Right ventricle myocardium inferior (tissue), 1 donor: ENCODE results near the gene CYFIP2. TPM values are rescaled to one million over a fixed set of nuclear protein-coding genes. Genes with fewer than 3 reads are reported as not detected.
A peak's percentile ranks its signal among the peaks of the same experiment; 100 is the strongest.

Experiments
- ATAC-seq: fragments of 200-7000 bp; cut with Tn5 transposase; one replicate; pipeline ENCODE4 v1.9.1; 2020; ENCODE audit warnings: mild to moderate bottlenecking, moderate library complexity
- DNase-seq: peaks from one replicate; pipeline ENCODE4 v3.0.0; 2021; ENCODE audit errors: missing footprints
- intact Hi-C: fragments of 100-400 bp; cut with DNase I; formaldehyde crosslinking; loops from one replicate; pipeline ENCODE4 v1.11.0; 2022
- total RNA-seq: library from RNA; stranded (reverse); fragmentation: NEBNext Ultra II Directional; extraction: Animal tissue kit (Norgen Biotek cat#: 25700); gene quantifications from one replicate; pipeline ENCODE4 v1.2.1, GENCODE V29; 2021
- donor health status: DM: no; HTN: yes; CAD: no; lungs with severe emphysema.

The CYFIP2 gene
- total RNA-seq, 1 donor from 2014 or later, result 29.6 TPM

- ATAC-seq (peak; percentile 61), DNase-seq (no peak)
- intact Hi-C loops, result no loop called here
Observed at GRCh38 chr5:157366741-157367674, 101.1 kb downstream of the CYFIP2 start.

DNA sequence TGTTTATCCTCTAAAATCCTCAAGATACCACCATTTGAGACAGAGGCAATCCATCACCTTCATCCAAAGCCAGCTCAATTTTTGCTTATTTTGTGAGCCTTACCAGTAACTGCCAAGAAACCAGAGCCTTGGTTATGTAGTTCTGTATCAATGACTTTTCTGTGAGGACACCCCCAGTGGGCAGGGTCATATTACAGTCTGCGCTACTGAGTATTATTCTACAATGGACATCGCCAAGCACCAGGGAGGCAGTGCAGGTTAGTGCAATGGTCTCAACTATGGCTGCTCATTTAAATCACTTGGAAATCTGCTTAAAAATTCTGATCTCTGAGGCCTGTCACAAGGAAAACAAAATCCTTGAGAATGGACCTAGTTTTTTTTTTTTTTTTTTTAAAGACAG lies 103.6 kb downstream of the CYFIP2 start:
- ATAC-seq (no peak), DNase-seq (no peak)
- intact Hi-C loops, result no loop called here

GRCh38 chr5:157370967-157371366 lies 105.0 kb downstream of the CYFIP2 start:
- no peak for ATAC-seq
- intact Hi-C loops, result no loop called here
- DNase-seq, result no peak

GRCh38 chr5:157371655-157372471 lies 105.9 kb downstream of the CYFIP2 start:
- DNase-seq (no peak), ATAC-seq (no peak)
- intact Hi-C loops, result no loop called here

DNA sequence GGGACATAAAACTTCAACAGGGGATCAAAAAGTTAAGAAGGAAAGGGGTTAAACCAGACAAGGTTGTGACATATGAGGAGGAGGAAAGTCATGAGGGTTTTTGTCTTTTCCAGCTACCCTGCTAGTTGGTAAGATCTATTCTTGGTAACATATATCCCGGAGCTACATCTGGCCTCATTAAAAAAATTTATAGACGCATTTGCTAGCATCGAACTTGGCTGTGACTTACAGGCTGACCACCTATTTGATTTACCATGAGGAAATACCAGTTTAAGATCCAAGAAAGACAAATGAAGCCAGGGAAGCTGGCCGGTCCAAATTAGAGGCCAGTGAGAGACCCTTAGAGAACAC lies 106.5 kb downstream of the CYFIP2 start:
- ATAC-seq (no peak), DNase-seq (no peak)
- intact Hi-C loops, result no loop called here

DNA sequence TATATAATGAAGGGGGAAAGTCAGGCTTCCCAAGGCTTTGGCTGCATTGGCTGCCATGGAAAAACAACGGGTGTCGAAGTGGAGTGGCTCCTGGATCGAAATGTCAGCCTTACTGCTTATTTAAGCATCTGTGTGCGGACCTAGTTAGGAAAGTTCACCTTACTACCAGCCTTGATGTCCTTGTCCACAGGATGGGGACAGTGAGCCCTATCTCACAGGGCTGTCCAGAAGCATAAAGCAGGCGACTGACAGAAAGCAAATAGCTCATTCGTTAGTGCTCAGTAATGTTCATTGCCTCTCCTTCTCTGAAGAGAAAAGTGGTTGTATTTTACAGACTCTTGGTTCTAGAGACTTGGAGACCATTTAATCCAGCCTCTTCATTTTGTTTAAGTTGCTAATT lies 112.6 kb downstream of the CYFIP2 start:
- intact Hi-C loops, result no loop called here
- ATAC-seq (no peak), DNase-seq (no peak)

DNA sequence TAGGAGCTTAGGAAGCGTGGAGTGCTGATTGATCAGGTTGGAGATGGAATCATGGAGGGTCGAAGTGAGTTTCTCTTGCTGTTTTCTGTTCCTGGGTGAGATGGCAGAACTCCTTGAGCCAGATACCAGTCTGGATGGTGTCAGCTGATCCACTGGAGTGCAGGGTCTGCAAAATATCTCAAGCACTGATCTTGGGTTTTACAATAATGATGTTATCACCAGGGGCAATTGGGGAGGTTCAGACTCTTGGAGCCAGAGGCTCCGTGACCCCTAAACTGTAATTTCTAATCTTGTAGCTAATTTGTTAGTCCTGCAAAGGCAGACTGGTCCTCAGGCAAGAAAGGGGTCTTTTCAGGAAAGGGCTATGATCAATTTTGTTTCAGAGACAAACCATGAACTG lies 114.1 kb downstream of the CYFIP2 start:
- intact Hi-C loops, result no loop called here
- no peak for ATAC-seq
- no peak for DNase-seq

- intact Hi-C loops, result no loop called here
- DNase-seq (no peak), ATAC-seq (no peak)
Observed at GRCh38 chr5:157381746-157382145, 115.8 kb downstream of the CYFIP2 start.

GRCh38 chr5:157382996-157383800 lies 117.3 kb downstream of the CYFIP2 start:
- no peak for ATAC-seq
- no peak for DNase-seq
- intact Hi-C loops, result no loop called here

- DNase-seq (no peak), ATAC-seq (peak; percentile 81)
- intact Hi-C loops, result no loop called here
Observed at GRCh38 chr5:157384971-157385709, 119.2 kb downstream of the CYFIP2 start.

- intact Hi-C loops, result no loop called here
- DNase-seq (no peak), ATAC-seq (no peak)
Observed at GRCh38 chr5:157387041-157387563, 121.2 kb downstream of the CYFIP2 start.

DNA sequence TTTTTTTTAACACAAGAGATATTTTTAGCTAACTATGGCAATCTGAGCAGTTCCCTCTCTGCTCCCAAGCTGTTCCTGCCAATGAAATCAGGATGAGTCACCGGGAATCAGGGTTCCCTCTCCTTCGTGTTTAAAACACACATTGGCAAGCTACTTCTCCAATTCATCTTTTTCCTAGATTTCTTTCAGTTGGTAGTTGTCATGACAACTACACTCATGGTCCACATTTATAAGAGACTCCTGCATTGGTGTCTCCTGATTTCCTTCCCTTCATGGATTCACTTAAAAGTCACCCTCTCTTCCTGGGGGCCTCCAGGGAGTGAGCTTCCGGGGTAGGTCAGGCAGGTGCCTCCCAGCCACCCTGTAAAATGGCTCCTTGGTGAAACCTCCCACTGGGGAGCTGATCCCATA lies 121.8 kb downstream of the CYFIP2 start:
- DNase-seq (no peak), ATAC-seq (peak; percentile 72)
- intact Hi-C loops, result no loop called here

- intact Hi-C loops, result no loop called here
- DNase-seq (no peak), ATAC-seq (no peak)
Observed at GRCh38 chr5:157388111-157388710, 122.3 kb downstream of the CYFIP2 start.

DNA sequence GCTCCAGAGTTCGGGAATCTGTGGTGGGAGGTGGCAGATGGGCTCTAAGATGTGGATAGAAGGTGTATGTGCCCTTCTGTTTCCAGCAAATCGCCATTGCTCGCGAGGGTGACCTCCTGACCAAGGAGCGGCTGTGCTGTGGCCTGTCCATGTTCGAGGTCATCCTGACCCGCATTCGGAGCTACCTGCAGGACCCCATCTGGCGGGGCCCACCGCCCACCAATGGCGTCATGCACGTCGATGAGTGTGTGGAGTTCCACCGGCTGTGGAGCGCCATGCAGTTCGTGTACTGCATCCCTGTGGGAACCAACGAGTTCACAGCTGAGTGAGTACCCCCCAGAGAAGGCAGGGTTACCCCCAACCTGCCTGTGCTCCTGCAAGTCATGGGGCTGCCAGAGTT lies 123.2 kb downstream of the CYFIP2 start:
- ATAC-seq, result no peak
- DNase-seq, result no peak
- intact Hi-C loops, result no loop called here

GRCh38 chr5:157390133-157390532 lies 124.2 kb downstream of the CYFIP2 start:
- ATAC-seq (no peak), DNase-seq (no peak)
- intact Hi-C loops, result no loop called here

- intact Hi-C loops, result no loop called here
- ATAC-seq (no peak), DNase-seq (no peak)
Observed at GRCh38 chr5:157390551-157391297, 124.8 kb downstream of the CYFIP2 start.

DNA sequence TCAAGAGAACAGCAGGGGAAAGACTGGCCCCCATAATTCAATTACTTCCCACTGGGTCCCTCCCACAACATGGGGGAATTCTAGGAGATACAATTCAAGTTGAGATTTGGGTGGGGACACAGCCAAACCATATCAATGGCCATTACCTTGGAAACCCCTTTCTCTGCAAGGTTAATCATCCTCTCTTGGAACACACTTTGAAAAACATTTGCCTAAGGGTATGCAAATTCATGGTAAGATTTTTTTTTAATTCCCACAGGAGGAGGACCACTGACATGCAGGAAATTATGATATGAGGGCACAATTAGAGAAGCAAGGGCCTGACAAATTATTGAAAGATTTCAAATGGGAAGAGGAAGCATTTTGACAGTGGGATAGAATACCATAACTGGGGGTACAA lies 132.4 kb downstream of the CYFIP2 start:
- intact Hi-C loops, result no loop called here
- no peak for ATAC-seq
- no peak for DNase-seq
